Adrenal gland (tissue), 12 donors: ENCODE results near the gene UBAC1. TPM values are rescaled to one million over a fixed set of nuclear protein-coding genes. Genes with fewer than 3 reads are reported as not detected.
"Not testable (repeated sequence)": the region's sequence is repeated elsewhere in the genome, so short reads cannot be mapped to it uniquely, and the experiment has no call there.

ENCODE experiments used
- DNase-seq, 7 donors: peaks; one replicate each; pipeline ENCODE4 v3.0.0-alpha.2; 2019 to 2020
- H3K27ac ChIP-seq, 5 donors: fragments of 200-600 bp; sonication (generic) in 4 of 5; 1 replicate in 3 of 5; 2 replicates in 2 of 5; pipeline versions ENCODE4 v1.5.1 to v1.8.0; 2016 to 2020; ENCODE audit warnings: mild to moderate bottlenecking in 1 of 5
- H3K27me3 ChIP-seq: fragments of 200-600 bp; 2 replicates; pipeline ENCODE4 v1.8.0; 2021
- H3K36me3 ChIP-seq, 2 donors: fragments of 200-600 bp; replicated peaks in 1 of 2; 1 replicate in 1 of 2; 2 replicates in 1 of 2; pipeline versions ENCODE4 v1.5.1 to v1.8.0; 2018 to 2022
- H3K4me1 ChIP-seq, 2 donors: fragments of 200-600 bp; replicated peaks in 1 of 2; 1 replicate in 1 of 2; 2 replicates in 1 of 2; pipeline versions ENCODE4 v1.5.1 to v1.8.0; 2018 to 2021
- H3K4me3 ChIP-seq, 4 donors: fragments of 200-600 bp; sonication (generic) in 3 of 4; one replicate each; pipeline ENCODE4 v1.5.1; 2016 to 2018
- H3K9me3 ChIP-seq, 3 donors: fragments of 200-600 bp; sonication (generic) in 1 of 3; replicated peaks in 1 of 3; 1 replicate in 2 of 3; 2 replicates in 1 of 3; pipeline versions ENCODE4 v1.5.1 to v1.8.0; 2016 to 2021
- POLR2A ChIP-seq, 2 donors: fragments of 450-650 bp; IDR thresholded peaks; one replicate each; pipeline ENCODE4 v1.6.1; 2017; ENCODE audit warnings: antibody characterized with exemption in 2 of 2, mild to moderate bottlenecking in 2 of 2, moderate library complexity in 1 of 2
- WGBS, 4 donors: extraction: QIAGEN DNeasy Blood & Tissue Kit in 2 of 4; methylation state at CpG; one replicate each; pipeline versions ENCODE4 v1.1.5 to v1.1.7; 2013 to 2017; 5-methylcytosine and 5-hydroxymethylcytosine counted together
- intact Hi-C, 2 donors: fragments of 100-400 bp; cut with DNase I; formaldehyde crosslinking; loops; one replicate each; pipeline versions ENCODE4 v1.14.1 to v1.15.0; 2022 to 2023
- polyA plus RNA-seq, 3 donors: library from polyadenylated mRNA; stranded (reverse); fragments of 200-250 nt in 2 of 3; fragments of 350-450 nt in 1 of 3; fragmentation: Illumina TruSeq in 1 of 3; extraction: RNeasy Lipid Tissue Mini Kit (QIAGEN cat#74804) in 1 of 3; gene quantifications; one replicate each; pipeline ENCODE4 v1.2.3, GENCODE V29; 2013 to 2014
- total RNA-seq, 9 donors: library from RNA; depleted of rRNA in 4 of 9; stranded (reverse); fragments of >200 nt in 4 of 9; fragments of 120-200 nt in 1 of 9; fragmentation: NEBNext Ultra II Directional in 1 of 9; extraction: Animal tissue kit (Norgen Biotek cat#: 25700) in 1 of 9; gene quantifications; one replicate each; pipeline versions ENCODE4 v1.1.0 to v1.2.4, GENCODE V29; 2013 to 2023
- TF ChIP-seq, protein P1 (sequence below), 6 experiments: fragments of 450-650 bp in 4 of 6; fragments of 200-600 bp in 2 of 6; sonication (generic) in 1 of 6; IDR thresholded peaks; 1 replicate in 5 of 6; 2 replicates in 1 of 6; pipeline versions ENCODE4 v1.5.1 to v1.8.0; 2016 to 2021; ENCODE audit warnings: antibody characterized with exemption in 6 of 6, mild to moderate bottlenecking in 2 of 6, moderate library complexity in 1 of 6
- donor health status: healthy with polysubstance abuse.
- donor health status: Bipolar disorder and iron deficiency.
- donor health status: DM: yes; HTN: yes; CAD: no.
- donor health status: DM: no; HTN: no; CAD: no.
- donor health status: DM: no; HTN: no; CAD: no.
- donor health status: DM: yes; HTN: yes; CAD: no.

UBAC1 gene
- total and polyA plus RNA-seq, 12 donors = 20.2 to 63.3 (median 37.9) TPM

DNA sequence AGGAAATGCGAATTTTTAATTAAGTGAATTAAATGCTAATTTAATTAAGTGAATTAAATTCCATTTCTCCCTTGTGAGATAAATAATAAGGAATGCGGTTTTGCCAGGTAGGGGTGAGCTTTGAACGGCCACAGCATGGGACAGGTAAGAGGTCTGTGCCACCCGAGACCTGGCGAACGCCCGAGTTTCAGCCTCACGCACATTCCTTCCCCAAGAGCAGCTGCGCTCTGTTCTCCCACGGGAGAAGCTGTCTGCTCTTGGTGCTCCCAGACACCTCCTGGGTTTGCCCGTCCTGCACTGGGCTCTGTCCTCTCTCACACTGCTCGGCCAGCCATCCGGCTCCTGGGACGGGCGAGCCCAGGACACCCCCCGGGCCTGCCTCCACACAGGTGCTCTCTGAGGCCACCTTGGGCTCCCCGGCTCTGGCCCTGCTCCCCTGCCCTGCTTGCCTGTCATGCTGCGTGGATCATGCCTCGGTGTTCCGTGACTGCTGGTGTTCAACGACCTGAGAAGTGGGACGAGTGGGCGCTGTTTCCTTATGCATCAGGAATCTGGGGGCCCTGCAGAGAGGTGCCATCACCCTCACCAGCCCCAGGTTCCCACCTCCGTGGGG, 40.1 kb downstream of the UBAC1 start:
- H3K4me1 ChIP-seq = no peaks in the 10 kb centered on the region
- no peak overlapping the region for H3K4me3 ChIP-seq
- H3K9me3 ChIP-seq = peaks cover 0 to 25% (median 0%) of the 10 kb centered on the region in 3 donors
- 74 to 85% (median 83%) methylated on average over 18 to 24 of the region's 24 CpGs for WGBS, 4 donors
- DNase-seq = peak in 1 of 7 donors; percentile 14
- H3K36me3 ChIP-seq = no peaks in the 10 kb centered on the region
- intact Hi-C loops = no loop called here
- no peaks in the 10 kb centered on the region for H3K27me3 ChIP-seq
- H3K27ac ChIP-seq = no peak overlapping the region
- TF ChIP-seq, protein P1, sequence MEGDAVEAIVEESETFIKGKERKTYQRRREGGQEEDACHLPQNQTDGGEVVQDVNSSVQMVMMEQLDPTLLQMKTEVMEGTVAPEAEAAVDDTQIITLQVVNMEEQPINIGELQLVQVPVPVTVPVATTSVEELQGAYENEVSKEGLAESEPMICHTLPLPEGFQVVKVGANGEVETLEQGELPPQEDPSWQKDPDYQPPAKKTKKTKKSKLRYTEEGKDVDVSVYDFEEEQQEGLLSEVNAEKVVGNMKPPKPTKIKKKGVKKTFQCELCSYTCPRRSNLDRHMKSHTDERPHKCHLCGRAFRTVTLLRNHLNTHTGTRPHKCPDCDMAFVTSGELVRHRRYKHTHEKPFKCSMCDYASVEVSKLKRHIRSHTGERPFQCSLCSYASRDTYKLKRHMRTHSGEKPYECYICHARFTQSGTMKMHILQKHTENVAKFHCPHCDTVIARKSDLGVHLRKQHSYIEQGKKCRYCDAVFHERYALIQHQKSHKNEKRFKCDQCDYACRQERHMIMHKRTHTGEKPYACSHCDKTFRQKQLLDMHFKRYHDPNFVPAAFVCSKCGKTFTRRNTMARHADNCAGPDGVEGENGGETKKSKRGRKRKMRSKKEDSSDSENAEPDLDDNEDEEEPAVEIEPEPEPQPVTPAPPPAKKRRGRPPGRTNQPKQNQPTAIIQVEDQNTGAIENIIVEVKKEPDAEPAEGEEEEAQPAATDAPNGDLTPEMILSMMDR (IDR thresholded peaks at IDR 0.05) = no peak
- no peak for TF ChIP-seq POLR2A (IDR thresholded peaks at IDR 0.05)

GRCh38 chr9:135920256-135920930, 40.8 kb downstream of the UBAC1 start:
- DNase-seq = peak in 1 of 7 donors; percentile 12
- Histone ChIP-seq H3K9me3 (peaks cover 0 to 27% (median 0%) of the 10 kb centered on the region in 3 donors), H3K4me1 (no peaks in the 10 kb centered on the region), H3K27me3 (no peaks in the 10 kb centered on the region), H3K4me3 (no peak overlapping the region), H3K36me3 (no peaks in the 10 kb centered on the region), H3K27ac (no peak overlapping the region)
- intact Hi-C loops = no loop called here
- TF ChIP-seq, protein P1 (IDR thresholded peaks at IDR 0.05) = no peak
- TF ChIP-seq POLR2A (IDR thresholded peaks at IDR 0.05) = no peak
- WGBS, 4 donors = 87 to 92% (median 90%) methylated on average over 11 to 15 of the region's 15 CpGs

DNA sequence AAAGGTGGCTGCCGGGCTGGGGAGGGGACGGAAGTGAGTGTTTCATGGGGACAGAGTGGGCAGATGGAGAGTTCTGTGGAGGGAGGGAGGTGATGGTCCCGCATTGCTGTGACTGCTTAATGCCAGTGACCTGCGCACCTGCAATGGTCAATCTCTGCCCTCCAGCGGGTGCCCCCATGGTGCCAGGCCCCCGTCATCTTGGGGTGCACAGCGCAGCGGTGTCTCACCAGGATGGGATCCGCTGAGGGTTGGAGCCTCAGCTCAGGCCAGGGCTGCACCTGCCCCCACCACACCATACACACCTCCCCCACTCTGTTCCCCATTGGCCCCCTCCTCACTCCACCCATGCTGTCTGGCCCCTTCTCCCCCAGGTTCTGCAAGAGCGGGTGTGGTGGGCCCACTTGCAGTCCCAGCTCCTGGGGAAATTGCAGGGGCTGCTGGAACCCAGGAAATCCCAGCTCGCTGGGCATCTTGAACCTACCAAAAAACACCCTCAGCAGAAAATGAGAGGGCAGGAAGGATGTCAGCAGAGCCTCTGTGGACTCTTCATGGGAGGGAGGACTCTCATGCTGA, 41.8 kb downstream of the UBAC1 start:
- H3K27me3 ChIP-seq = no peaks in the 10 kb centered on the region
- no peak overlapping the region for H3K4me3 ChIP-seq
- H3K4me1 ChIP-seq = no peaks in the 10 kb centered on the region
- intact Hi-C loops = no loop called here
- no peak for DNase-seq
- H3K9me3 ChIP-seq = peaks cover 0 to 27% (median 0%) of the 10 kb centered on the region in 3 donors
- TF ChIP-seq, protein P1 (IDR thresholded peaks at IDR 0.05) = no peak
- H3K36me3 ChIP-seq = no peaks in the 10 kb centered on the region
- WGBS, 4 donors = 95 to 98% (median 97%) methylated on average over 9 to 11 of the region's 11 CpGs
- H3K27ac ChIP-seq = no peak overlapping the region

- H3K27me3 ChIP-seq, H3K36me3 ChIP-seq, intact Hi-C loops, H3K4me3 ChIP-seq, DNase-seq, H3K4me1 ChIP-seq, H3K27ac ChIP-seq: not testable (repeated sequence)
- 86 to 99% (median 96%) methylated on average over 12 of the region's 12 CpGs for WGBS, 4 donors
- H3K9me3 ChIP-seq = peaks cover 0 to 27% (median 0%) of the 10 kb centered on the region in 3 donors
These were observed 44.9 kb downstream of the UBAC1 start for GRCh38 chr9:135916227-135916626.
